GM21390 (cell line): ENCODE results near the gene DEDD.

Source experiments
- ATAC-seq: cut with Tn5 transposase; IDR thresholded peaks from one replicate; pipeline ENCODE4 v1.9.1; 2021; ENCODE audit not compliant: unreplicated experiment

Gene DEDD, protein sequence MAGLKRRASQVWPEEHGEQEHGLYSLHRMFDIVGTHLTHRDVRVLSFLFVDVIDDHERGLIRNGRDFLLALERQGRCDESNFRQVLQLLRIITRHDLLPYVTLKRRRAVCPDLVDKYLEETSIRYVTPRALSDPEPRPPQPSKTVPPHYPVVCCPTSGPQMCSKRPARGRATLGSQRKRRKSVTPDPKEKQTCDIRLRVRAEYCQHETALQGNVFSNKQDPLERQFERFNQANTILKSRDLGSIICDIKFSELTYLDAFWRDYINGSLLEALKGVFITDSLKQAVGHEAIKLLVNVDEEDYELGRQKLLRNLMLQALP

DNA sequence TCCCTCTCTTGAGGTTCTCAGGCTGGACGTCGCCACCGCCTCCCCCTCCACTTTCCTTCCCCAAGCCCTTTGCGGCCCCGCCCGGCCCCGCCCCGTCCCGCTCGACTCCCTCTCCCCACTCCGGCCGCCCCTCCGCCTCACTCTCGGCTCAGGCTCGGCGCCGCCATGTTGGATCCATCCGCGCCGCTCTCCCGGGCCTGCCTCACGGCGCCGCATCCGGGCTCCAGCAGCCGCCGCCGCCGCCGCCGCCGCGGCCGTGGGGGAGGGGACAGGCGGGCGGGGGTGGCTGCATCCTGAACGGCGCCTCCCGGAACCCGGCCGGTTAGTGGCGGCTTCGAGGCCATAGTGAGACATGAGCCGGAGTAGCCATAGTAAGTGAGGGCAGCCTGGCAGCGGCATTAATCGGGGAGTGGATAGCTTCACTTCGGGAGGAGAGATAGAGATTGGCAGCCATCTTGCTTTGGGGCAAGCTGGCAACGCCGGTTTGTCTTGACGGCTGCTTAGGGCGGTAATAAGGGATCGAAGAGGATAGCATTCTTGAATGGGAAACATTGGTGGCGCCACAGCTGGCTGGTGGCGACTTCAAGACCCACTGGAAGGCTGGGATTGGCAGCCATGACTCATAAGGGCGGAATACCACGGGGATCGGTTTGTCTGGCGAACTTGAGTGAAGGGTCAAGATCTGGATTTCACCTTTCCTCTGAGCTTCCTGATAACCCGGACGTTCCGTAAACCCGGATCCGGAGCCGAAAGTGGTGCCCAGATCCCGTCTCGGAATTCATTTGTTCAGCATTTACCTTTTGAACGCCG, at the start of gene DEDD:
Gene DEDD (minus strand): TSS at position 258 of the 810 bp plus-strand sequence. CDS start 8,205 bp downstream, outside the sequence.
- peak; percentile 96 for ATAC-seq

DNA sequence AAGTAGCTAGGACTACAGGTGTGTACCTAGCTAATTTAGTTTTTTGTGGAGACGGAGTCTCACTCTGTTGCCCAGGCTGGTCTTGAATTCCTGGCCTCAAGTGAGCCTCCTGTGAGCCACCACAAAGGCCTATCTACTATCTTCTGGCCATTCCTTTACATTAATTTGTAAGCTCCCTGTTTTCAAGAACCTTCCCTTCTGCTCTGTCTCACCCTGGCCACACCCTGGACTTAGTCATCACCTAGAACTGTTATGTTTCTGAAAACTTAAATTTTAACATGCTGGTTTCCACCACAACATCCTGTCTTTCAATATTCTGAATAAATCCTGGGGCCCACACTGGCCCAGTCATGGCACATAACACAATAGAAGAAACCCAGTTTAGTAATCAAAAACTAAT, 49.7 kb upstream of the DEDD start:
- ATAC-seq: peak; percentile 45

DNA sequence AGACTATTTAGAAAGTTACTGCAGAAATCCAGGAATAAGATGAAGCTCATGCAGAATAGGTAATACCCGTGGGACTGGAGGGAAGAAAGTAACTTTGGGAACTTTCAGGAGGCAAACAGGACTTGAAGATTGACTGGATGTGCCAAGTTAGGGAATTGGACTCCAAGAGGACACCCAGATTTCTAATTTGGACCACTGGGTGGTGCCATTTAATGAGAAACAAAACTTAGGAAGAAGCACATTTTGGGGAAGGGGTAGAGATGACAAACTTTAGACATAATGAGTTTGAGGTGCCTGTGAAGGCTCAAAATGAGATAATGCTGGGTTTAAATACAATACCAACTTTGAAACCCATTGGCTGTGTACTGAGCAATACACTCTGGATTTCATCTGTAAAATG, 48.2 kb upstream of the DEDD start:
- no peak for ATAC-seq

DNA sequence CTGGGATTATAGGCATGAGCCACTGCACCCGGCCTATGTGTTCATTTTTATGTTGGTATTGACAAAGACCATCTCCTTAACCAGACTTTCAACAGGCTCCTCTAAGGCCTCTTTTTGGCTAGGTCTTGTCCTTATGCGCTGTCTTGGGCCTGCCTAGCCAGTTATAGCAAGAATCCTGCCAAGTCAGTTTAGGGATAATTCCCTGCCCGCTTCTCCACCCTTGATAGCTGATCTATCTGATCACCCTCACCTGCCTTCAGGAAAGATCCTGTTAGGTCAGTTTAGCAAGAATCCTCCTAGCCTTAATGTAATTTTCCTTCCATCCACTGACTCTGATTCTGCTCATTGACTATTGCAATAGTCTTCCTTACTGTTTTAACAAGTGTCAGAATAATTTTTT, 47.2 kb upstream of the DEDD start:
- no peak for ATAC-seq

DNA sequence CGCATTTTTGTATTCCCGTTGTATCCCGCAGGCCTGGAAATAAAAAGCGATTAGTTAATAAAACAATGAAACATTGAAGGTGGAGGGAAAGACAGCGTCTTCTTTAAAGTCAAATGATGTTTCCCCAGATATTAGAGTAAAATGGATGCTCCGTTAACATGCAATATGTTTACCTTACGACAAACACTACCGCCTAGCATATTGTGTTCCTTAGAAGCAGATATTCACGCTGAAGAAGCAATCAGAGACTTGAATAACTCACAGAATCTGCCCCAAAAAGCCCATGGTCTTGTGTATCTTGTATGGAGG, 45.4 kb upstream of the DEDD start:
- no peak for ATAC-seq

DNA sequence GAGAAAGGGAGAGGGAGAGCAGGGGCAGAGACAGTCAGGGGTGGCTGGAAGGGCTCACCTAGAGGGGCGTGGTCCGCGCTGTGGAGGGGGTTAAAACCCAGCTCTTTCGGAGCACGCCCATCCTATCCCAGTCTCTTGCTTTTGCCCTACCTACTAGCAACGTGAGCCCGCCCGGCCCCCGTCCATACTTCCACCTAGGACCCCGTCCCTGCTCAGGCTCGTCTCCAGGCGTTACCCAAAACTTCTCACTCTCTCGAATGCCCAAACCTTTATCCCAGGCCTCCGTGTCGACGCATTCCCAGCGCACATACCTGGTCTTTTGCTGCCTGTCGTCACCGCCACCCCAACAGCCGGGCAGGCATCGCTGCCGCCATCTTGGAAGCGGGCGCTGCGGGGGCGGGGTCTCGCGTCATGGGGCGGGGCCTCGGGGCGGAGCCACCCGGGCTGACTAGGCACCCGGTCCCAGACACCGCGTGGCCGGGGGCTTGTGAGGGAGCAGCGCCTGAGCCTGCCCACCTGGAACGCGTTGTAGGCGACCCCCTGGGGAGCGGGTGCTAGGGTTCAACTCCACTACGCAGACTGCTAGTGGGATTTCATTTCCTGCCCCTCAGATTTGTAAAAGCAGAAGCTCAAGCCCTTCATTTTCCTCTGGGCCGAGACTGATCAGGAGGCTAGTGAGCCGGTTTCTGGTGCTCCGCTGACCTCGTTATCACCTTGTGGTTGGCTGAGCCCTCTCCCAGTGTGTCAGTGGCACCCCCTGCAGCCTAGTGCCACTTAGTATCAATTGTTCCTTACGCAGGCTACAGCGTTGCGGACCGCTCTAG, 44.9 kb upstream of the DEDD start, which contains the start of gene B4GALT3:
Gene B4GALT3 (minus strand): TSS at position 396 of the 824 bp plus-strand sequence. CDS start 1,447 bp downstream, outside the sequence.
- peak; percentile 81 for ATAC-seq

DNA sequence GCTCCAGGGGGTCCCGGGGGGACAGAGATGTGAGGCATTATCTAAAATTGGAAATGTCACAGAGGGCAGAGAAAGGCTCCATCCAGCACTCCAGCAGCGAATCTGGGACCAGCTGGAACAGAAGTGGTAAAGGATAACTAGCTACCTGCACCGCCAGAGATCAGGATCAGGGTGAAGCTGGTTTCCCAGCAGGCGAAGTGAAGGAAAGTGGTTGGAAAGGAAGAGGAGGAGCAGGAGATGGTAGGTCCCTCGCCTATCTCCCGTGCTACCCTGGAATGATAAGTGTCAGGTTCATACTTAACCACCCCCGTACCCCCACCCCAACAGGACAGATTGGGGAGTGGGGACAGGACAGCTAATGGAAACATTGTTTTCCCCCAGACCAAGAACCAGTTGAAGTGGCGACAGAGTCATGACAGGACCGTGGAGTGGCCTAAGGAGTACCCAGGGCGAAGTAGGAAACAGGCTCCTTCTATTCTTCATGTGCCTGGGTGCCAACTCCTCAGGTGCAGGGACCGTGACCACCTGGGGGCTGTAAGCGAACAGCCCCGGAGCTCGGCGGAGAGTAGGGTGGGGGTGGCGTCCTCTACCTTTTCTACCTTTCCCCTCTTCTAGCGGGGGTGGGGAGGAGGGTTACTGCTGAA, 44.1 kb upstream of the DEDD start:
- ATAC-seq: no peak

DNA sequence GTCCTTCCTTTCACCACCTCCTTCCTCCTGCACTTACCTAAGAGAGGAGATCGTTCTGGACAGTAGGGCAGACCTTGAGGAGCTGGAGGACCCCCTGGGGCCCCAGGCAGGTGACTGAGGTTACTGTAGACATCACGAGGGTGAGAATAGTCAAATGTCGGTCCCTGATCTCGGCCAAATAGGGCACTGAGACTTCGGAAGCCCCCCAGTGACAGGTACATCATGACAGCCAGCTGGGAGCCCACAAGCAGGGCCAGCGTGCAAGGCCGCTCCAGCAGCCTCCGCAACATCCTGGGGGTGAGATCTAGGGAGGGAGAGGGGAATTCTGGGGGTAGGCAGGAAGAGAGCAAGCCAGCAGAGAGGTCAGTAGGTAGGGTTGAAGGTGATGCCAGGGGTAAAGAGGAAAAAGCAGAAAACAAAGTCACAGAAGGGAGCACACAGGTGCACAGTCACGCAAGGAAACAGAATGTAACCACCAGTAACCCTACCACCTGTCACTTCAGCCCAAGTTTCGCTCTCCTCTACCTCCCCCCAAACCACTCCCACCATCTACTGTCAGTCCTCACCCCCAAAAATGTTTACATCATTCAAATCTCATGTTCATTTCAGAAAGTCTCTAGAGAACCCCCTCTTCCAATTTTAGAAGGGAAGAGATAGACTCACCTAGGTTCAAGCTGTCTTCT, 43.4 kb upstream of the DEDD start:
- ATAC-seq: no peak

DNA sequence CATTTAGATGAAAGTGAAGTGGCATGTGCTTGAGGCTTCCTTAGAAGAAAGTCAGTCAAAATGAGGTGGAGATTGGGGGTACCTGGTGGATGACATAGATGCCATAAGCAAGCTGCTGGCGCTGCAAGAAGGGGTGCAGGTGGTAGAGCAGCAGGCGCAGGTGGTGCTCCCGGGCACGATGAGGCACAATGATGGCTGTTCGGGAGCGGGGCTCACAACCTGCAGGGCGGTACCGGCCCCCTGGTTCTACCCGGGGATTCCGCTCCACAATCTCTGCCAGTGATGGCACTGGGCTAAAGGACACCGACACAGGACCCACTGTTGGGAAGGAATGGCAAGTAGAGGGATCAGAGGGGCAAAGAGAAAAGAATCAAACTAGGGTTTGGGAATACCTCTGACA, 42.4 kb upstream of the DEDD start:
- no peak for ATAC-seq

DNA sequence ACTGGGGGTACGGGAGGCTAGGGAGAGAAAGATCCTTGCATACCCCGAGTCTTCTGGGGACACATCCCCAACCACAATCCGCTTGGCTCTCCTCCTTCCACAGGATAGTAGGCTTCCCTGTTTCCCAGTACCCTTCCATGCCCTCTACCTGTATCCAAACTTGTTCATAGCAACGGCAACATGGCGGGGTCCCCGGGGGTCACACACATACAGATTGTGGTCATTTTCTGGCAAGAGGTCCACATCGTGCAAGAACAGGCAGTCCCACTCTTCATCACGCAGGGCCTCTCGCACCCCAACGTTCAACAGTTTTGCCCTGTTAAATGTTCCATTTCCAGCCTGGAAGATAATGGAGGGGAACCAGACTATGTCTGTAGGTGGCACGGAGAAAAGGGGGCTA, 41.2 kb upstream of the DEDD start:
- no peak for ATAC-seq

DNA sequence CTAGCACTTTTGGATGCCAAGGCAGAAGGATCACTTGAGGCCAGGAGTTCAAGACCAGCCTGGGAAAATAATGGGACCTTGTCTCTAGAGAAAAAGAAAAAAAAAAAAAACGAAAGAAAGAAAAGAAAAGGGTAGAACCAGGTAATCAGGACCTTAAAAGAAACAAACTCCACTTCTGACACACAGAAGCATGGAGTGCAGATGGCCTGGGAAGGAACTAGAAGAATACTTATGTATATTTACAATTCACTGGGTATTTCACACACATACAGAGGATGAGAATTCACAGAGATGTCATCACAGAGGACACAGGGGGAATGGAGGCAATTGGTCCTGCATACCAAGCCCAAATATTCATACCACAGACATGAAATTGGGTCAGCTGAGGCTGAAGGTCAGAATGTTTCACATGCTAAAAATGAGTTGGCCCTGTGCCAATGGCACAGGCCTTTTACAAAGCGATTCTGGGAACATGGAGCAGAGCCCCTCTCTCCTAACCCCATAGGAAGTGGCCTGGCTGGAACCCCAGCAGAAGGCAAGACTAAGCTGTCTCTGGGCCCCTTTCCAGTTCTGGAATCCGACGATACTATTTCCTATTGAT, 40.4 kb upstream of the DEDD start:
- no peak for ATAC-seq

DNA sequence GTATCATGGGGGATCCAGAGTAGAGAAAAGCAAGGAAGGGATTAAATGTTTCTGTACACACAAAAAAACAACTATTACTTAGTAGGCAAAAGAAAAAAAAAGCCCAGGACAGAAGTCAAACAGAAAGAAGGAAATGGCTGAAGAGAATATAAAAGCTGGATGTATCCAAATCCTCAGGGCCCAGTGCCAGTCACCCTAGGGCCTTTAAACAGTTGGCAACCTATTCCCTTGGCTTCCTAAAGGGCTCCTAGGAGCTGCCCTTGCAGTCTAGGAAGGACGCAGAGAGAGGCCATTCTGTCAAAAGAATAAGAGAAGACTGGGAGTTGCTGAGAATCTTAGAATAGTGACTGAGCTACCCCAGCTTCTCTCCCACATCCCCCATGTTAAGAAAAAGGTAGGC, 39.9 kb upstream of the DEDD start:
- ATAC-seq: no peak

DNA sequence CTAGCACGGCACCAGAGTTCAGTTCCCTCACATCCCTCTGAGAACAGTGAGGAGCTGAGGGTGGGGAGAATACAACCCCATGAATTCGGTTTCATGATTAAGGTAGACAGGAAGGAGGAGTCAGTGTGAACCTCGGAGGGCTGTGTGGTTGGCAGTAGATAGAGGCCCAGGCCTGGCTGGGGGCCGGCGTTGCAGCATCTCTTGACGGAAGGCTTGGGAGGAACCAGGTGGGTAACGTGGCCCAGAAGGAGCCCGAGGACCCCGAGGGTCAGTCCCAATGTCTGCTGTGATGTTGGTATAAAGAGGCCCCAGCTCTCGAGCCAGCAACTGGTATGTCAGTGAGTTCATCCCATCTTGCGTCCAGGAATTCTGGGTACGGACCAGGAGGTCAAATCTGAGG, 39.2 kb upstream of the DEDD start:
- no peak for ATAC-seq

DNA sequence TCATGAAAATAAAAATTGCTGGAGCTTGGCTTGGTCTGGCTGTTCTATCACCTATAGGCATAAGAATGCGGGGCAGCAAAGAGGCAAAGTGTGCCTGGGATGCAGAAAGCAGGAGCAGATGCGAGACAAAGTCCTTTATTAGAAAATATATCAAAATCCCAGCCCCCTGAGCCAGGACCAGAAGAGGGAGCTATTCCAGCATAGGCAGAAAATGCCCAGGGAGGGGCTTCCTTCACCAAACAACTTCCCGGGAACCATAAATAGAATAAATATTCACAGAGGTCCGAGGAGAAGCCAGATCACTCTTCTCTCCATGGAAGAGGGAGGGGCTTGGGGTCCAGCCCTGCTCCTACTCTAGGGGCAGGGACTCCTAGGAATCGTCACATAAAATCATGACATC, 38.7 kb upstream of the DEDD start:
- no peak for ATAC-seq

DNA sequence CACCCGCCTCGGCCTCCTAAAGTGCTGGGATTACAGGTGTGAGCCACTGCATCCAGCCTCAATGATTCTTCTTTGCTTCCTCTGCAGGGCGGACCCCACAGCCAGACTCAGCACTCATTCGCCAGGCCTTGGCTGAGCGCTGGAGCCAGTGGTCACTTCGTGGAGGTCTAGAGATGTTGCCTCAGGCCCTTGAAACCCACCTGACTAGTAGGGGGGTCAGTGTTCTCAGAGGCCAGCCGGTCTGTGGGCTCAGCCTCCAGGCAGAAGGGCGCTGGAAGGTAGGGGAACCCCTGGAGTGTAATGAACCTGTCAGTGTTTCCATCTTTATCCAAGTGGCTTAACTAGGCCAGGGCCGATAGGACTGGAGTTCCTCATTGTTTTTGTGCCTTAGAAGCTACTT, 36.4 kb upstream of the DEDD start:
- ATAC-seq: no peak

DNA sequence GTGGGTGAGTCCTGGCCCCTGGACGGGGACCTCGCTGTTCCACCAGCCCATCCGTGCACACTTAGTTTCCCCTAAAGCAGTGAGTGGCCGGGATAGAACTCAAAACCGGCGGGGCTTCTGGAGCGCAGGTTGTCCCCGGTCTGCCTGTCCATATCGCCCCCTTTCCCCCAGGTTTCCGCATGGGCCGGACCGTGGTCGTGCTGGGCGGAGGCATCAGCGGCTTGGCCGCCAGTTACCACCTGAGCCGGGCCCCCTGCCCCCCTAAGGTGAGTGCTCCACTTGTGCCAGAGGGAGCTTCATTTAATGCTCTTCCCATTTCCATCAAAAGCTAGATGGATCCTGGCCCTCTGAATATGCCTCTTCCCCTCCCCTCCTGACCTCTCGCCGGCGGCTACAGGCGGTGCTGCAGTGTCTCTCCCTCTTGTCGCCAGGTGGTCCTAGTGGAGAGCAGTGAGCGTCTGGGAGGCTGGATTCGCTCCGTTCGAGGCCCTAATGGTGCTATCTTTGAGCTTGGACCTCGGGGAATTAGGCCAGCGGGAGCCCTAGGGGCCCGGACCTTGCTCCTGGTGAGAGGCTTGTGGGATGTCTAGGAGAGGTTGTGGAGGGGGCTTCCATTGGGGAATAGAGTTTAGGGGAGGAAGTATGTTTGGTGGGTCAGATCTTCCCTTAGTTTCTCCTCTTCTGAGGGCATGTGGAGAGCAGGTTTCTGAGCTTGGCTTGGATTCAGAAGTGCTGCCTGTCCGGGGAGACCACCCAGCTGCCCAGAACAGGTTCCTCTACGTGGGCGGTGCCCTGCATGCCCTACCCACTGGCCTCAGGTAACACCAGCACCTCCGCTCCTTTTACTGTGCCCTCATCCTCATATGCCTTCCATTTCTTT, 34.4 kb upstream of the DEDD start:
- ATAC-seq: peak; percentile 4

DNA sequence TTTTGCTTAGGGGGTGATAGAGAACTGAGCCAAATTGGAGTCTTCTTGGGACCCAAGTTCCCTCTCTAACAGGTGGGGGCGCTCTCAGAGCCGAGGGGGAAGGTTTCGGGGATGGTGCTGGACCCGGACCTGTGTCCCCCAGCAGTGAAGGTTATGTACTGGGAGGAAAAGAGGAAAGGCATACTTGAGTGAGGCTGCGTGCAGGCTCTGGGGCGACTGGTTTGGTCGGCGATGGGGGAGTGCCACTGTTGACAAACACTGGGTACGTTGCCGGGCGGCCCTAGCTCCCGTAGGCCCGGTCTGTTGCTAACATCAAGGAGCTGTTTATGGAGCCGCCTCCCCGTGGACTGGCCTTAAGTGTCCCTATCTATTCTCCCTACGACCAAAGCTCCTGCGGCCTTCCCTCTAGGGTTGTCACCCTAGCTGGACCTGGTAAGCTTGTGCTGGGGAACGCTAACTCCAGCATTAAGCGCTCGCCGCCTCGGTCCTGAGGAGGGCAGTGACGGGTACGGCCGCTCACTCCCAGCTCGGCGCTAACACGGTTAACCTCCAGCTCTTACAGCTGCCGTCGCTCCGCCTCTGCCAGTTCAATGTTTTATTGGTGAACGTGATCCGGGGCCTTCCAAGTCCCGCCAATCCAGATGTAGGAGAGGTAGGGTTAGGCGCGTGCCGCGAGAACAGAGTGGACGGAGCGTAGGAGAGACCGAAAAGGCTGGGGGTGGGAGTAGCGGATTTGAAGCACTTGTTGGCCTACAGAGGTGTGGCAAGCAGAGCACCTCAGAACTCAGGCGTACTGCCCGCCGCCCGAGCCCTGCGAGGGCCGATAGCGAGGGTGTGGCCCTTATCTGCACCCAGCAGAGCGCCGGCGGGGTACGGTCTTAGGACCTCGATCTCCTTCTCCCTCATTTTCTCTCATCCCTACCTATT, 33.5 kb upstream of the DEDD start, which contains the start of gene PPOX:
Gene PPOX (plus strand): TSS at position 685 of the 927 bp plus-strand sequence. CDS start 422 bp downstream, outside the sequence.
- ATAC-seq: peak; percentile 91
